Small intestine (tissue), 7 donors: ENCODE data around the gene DGAT2. TPM values are rescaled to one million over a fixed set of nuclear protein-coding genes. Genes with fewer than 3 reads are reported as not detected.

Experiments
- DNase-seq, 2 donors: peaks; one replicate each; pipeline versions ENCODE4 v3.0.0 to v3.0.0-alpha.2; 2013
- FAIRE-seq: peaks from 2 replicates; lab custom pipeline; 2012; peaks lifted over from hg19 to GRCh38; lab: Jason Lieb, UNC
- H3K27ac ChIP-seq, 3 donors: one replicate each; pipeline ENCODE4 v1.5.1; 2013; ENCODE audit warnings: low read length in 2 of 3, mild to moderate bottlenecking in 2 of 3, control low read depth in 1 of 3, inconsistent platforms in 1 of 3, low read depth in 1 of 3, moderate library complexity in 1 of 3
- H3K27me3 ChIP-seq, 3 donors: one replicate each; pipeline ENCODE4 v1.6.1; 2013; ENCODE audit warnings: low read length in 3 of 3, inconsistent platforms in 1 of 3; ENCODE audit not compliant: control insufficient read depth in 3 of 3, insufficient read depth in 3 of 3
- H3K36me3 ChIP-seq, 3 donors: one replicate each; pipeline ENCODE4 v1.6.1; 2013; ENCODE audit warnings: low read length in 3 of 3, inconsistent platforms in 1 of 3, low read depth in 1 of 3, mild to moderate bottlenecking in 1 of 3, moderate library complexity in 1 of 3; ENCODE audit not compliant: control insufficient read depth in 3 of 3, insufficient read depth in 2 of 3
- H3K4me1 ChIP-seq, 3 donors: one replicate each; pipeline ENCODE4 v1.6.1; 2013; ENCODE audit warnings: low read length in 2 of 3, inconsistent platforms in 1 of 3, low read depth in 1 of 3, mild to moderate bottlenecking in 1 of 3, moderate library complexity in 1 of 3; ENCODE audit not compliant: control insufficient read depth in 3 of 3, insufficient read depth in 2 of 3
- H3K4me3 ChIP-seq, 3 donors: one replicate each; pipeline ENCODE4 v1.5.1; 2013; ENCODE audit warnings: low read length in 3 of 3, control low read depth in 1 of 3, inconsistent platforms in 1 of 3, low read depth in 1 of 3, mild to moderate bottlenecking in 1 of 3, moderate library complexity in 1 of 3
- H3K9me3 ChIP-seq, 2 donors: one replicate each; pipeline ENCODE4 v1.6.1; 2013; ENCODE audit warnings: low read depth in 1 of 2, low read length in 1 of 2; ENCODE audit not compliant: control insufficient read depth in 2 of 2, insufficient read depth in 1 of 2
- WGBS, 3 donors: extraction: QIAGEN DNeasy Blood & Tissue Kit; methylation state at CpG; one replicate each; pipeline ENCODE4 v1.1.7; 2013; 5-methylcytosine and 5-hydroxymethylcytosine counted together
- polyA plus RNA-seq, 4 donors: library from polyadenylated mRNA; stranded (reverse) in 3 of 4; unstranded in 1 of 4; fragments of 200-250 nt in 3 of 4; fragments of 120-200 nt in 1 of 4; gene quantifications; one replicate each; pipeline versions ENCODE4 v1.2.1 to v1.2.3, GENCODE V29; 2013
- donor health status: healthy with polysubstance abuse.
- donor health status: control.
- donor health status: control.
- donor health status: Bipolar disorder and iron deficiency.
- donor health status: healthy.

DGAT2 gene
- polyA plus RNA-seq, 4 donors, result 5.8 to 97.5 (median 16.4) TPM

- H3K27me3 ChIP-seq, result no peaks in the 10 kb centered on the region
- H3K4me1 ChIP-seq, result peaks cover 0 to 48% (median 0%) of the 10 kb centered on the region in 3 donors
- DNase-seq, result no peak
These were observed 15.9 kb downstream of the DGAT2 start for GRCh38 chr11:75784506-75784905.

GRCh38 chr11:75785187-75785586 lies 16.6 kb downstream of the DGAT2 start:
- no peak overlapping the region for H3K4me3 ChIP-seq
- H3K36me3 ChIP-seq, result peaks cover 0 to 76% (median 0%) of the 10 kb centered on the region in 3 donors
- no peaks in the 10 kb centered on the region for H3K27me3 ChIP-seq
- no peak for DNase-seq
- peak overlapping the region in 1 of 3 donors; percentile 72 for H3K27ac ChIP-seq
- peaks cover 0 to 48% (median 0%) of the 10 kb centered on the region in 3 donors for H3K4me1 ChIP-seq
- H3K9me3 ChIP-seq, result no peaks in the 10 kb centered on the region
- WGBS, 3 donors, result 36 to 59% (median 38%) methylated on average over 4 of the region's 4 CpGs
- no peak for FAIRE-seq

More at GRCh38 chr11:75784506-75784905, 15.9 kb downstream of the DGAT2 start:
- 83 to 93% (median 85%) methylated on average over 1 of the region's 1 CpG for WGBS, 3 donors
- Histone ChIP-seq H3K9me3 (no peaks in the 10 kb centered on the region), H3K4me3 (no peak overlapping the region), H3K27ac (no peak overlapping the region), H3K36me3 (peaks cover 0 to 76% (median 0%) of the 10 kb centered on the region in 3 donors)
- no peak for FAIRE-seq

DNA sequence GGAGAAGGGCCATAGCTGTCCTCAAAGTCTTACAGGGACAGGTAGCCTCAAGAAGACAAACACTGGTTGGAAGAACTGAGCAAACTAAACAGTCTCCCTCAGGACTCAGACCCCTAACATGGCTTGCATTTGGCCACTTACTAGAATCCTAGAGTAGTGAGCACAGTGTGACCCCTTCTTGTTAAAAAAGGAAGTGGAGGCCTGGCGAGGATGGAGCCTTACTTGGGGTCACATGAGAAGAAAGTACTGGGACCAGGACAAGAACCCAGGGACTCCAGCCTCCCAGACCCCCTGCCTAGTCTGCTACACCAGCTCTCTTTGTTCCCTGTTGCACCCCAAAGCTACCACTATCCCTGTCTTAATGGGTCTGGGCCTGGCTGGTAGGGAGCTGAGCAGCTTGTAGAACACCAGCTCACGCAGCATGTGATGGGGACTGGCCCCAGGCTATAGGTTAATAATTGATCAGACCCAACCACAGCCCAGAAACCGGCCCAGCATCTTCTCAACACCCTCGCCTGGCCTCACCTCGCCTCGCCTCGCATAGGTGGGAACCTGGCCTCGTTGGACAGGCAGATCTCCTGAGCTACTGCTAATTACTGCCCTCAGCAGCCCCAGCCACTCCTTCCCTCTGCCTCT lies 17.6 kb downstream of the DGAT2 start:
- no peak overlapping the region for H3K4me3 ChIP-seq
- H3K4me1 ChIP-seq, result peaks cover 0 to 48% (median 0%) of the 10 kb centered on the region in 3 donors
- 31 to 72% (median 40%) methylated on average over 8 of the region's 8 CpGs for WGBS, 3 donors
- H3K9me3 ChIP-seq, result no peaks in the 10 kb centered on the region
- peak overlapping the region in 1 of 3 donors; percentile 72 for H3K27ac ChIP-seq
- H3K36me3 ChIP-seq, result peaks cover 0 to 77% (median 0%) of the 10 kb centered on the region in 3 donors
- FAIRE-seq (no peak), DNase-seq (peak; percentile 87 to 95)
- H3K27me3 ChIP-seq, result no peaks in the 10 kb centered on the region

GRCh38 chr11:75789521-75789920 lies 20.9 kb downstream of the DGAT2 start:
- no peaks in the 10 kb centered on the region for H3K27me3 ChIP-seq
- H3K4me3 ChIP-seq, result no peak overlapping the region
- FAIRE-seq, result no peak
- 92 to 98% (median 97%) methylated on average over 3 of the region's 3 CpGs for WGBS, 3 donors
- peaks cover 0 to 29% (median 0%) of the 10 kb centered on the region in 3 donors for H3K4me1 ChIP-seq
- H3K27ac ChIP-seq, result no peak overlapping the region
- DNase-seq, result no peak
- H3K36me3 ChIP-seq, result peaks cover 0 to 88% (median 0%) of the 10 kb centered on the region in 3 donors
- no peaks in the 10 kb centered on the region for H3K9me3 ChIP-seq

DNA sequence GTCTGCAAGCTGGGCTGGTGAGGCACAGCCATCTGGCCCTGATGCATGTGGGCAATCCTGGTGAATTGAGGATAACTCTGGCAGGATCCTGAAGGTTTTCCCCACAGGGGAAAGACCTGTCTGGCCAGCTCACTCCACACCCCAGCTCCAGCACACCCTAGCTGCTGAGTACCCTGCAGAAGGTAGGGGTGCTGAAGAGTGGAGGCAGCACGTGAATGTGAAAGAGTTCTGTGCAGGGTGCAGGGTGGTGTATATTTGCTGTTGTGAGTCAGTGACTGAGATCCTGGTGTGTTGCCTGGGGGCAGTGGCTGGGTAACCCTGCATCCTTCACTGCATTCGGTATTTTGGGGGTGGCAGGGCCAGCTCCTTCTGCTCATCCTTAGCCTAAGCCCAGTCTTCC lies 22.4 kb downstream of the DGAT2 start:
- 75 to 84% (median 79%) methylated on average over 2 of the region's 2 CpGs for WGBS, 3 donors
- H3K27ac ChIP-seq, result no peak overlapping the region

DNA sequence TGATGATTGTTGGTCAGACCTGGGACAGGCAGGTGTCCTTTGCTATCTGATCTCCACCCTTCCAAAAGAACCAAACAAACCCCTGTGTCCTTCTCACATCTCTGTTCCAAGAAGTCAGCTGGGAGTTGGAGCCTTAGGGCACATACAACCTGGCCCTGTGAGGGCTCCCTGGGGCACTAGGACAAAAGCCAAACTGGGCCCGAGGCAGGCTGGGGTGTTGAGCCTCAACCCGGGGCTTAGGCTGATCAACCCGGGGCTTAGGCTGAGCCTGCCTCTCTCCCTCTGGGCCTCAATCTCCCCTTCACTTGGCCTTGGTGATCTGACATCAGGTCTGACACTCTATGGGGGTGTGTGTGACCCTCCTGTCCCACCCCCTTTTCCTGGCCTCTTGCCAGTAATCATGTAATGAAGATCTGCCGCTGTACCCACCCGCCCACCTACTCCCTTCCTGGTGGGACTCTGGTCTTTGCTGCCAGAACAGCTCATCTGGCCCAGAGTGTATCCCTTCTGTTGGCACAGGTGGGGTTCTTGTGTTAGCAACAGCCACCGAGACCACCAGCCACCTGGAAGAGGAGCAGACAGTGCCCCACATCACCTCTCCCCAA lies 23.7 kb downstream of the DGAT2 start:
- no peaks in the 10 kb centered on the region for H3K27me3 ChIP-seq
- WGBS, 3 donors, result 89 to 91% (median 90%) methylated on average over 6 of the region's 6 CpGs
- DNase-seq, result no peak
- no peaks in the 10 kb centered on the region for H3K9me3 ChIP-seq
- H3K36me3 ChIP-seq, result peaks cover 0 to 90% (median 0%) of the 10 kb centered on the region in 3 donors
- no peak overlapping the region for H3K27ac ChIP-seq
- H3K4me1 ChIP-seq, result peaks cover 0 to 23% (median 0%) of the 10 kb centered on the region in 3 donors
- no peak for FAIRE-seq
- H3K4me3 ChIP-seq, result no peak overlapping the region

More for the DNA sequence above, 22.4 kb downstream of the DGAT2 start:
- no peaks in the 10 kb centered on the region for H3K9me3 ChIP-seq
- no peak for FAIRE-seq
- peaks cover 0 to 22% (median 0%) of the 10 kb centered on the region in 3 donors for H3K4me1 ChIP-seq
- H3K4me3 ChIP-seq, result no peak overlapping the region
- no peaks in the 10 kb centered on the region for H3K27me3 ChIP-seq
- no peak for DNase-seq
- peaks cover 0 to 82% (median 0%) of the 10 kb centered on the region in 3 donors for H3K36me3 ChIP-seq

DNA sequence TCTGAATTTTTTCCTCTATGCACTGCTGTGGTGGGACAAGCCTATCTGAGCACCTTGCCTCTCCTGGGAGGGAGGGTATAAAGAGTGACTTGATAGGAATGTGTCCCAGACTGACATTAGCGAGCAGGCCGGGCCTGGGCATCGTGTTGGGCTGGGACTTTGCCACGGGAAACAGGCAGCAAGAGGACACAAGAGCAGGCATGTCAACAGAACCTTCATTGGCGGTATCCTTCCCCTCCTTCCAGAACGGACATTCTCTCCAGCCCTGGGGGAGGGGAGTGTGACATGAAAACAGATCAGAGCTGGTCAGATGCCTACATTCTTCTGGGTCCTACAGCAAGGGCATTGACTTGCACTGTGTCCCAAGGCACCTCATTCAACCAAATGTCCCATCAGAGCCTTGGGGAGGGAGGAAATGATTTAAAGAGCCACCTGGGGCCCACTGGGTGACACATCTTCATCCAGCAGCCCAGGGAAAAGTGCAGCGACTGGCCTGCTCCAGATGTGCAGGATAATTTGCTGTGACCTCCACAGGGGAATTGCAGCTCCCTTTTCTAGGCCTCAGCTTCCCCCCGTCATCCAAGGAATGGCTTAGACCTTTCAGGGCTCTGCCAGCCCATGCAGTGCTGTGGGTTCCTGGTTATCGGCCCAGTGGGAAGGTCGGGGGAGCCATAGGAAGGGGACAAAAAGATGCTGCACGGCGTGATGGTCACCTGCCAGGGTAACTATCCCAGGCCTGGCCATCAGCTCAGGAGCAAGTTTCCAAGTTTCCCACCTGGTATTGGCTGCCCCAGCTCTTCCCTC lies 24.6 kb downstream of the DGAT2 start:
- no peak for FAIRE-seq
- WGBS, 3 donors, result 83 to 91% (median 90%) methylated on average over 12 of the region's 12 CpGs
- DNase-seq, result no peak
- no peaks in the 10 kb centered on the region for H3K27me3 ChIP-seq
- peaks cover 0 to 18% (median 0%) of the 10 kb centered on the region in 3 donors for H3K4me1 ChIP-seq
- H3K36me3 ChIP-seq, result peaks cover 0 to 90% (median 0%) of the 10 kb centered on the region in 3 donors
- H3K9me3 ChIP-seq, result no peaks in the 10 kb centered on the region
- no peak overlapping the region for H3K4me3 ChIP-seq
- H3K27ac ChIP-seq, result no peak overlapping the region

DNA sequence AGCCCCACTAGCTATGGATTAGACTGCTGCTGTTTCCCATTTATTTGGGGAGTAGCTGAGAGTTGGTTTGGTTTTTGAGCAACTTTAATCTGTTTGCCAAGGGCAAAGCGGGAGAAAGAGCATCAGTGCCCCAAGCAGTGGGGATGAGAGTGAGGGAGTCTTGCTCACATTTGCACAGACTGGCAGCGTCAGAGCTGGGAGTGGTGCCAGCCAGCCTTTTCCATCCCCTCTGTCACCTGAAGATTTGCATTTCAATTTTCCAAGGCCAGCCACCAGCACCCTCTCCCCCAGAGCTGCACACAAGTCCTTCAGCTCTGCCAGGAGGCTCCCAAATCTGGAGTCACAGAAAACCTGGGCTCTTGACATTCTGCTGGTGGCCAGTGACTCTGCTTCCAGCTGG lies 25.4 kb downstream of the DGAT2 start:
- peaks cover 0 to 89% (median 0%) of the 10 kb centered on the region in 3 donors for H3K36me3 ChIP-seq
- no peaks in the 10 kb centered on the region for H3K9me3 ChIP-seq
- DNase-seq, result no peak
- 77 to 94% (median 81%) methylated on average over 2 of the region's 2 CpGs for WGBS, 3 donors
- H3K4me3 ChIP-seq, result no peak overlapping the region
- H3K27me3 ChIP-seq, result no peaks in the 10 kb centered on the region
- H3K27ac ChIP-seq, result no peak overlapping the region
- no peak for FAIRE-seq
- peaks cover 0 to 18% (median 0%) of the 10 kb centered on the region in 3 donors for H3K4me1 ChIP-seq
